ENCODE data around the gene CCNY. TPM values are rescaled to one million over a fixed set of nuclear protein-coding genes. Genes with fewer than 3 reads are reported as not detected.

Gene CCNY
- total and polyA plus RNA-seq, 2 experiments from 2014 or later, result 38.9 to 79.9 TPM

- no peaks in the 10 kb centered on the region for H3K9me3 ChIP-seq (ENCODE audit: low read depth)
- peaks cover 38% of the 10 kb centered on the region for H3K4me1 ChIP-seq (ENCODE audit: low read depth)
- H3K36me3 ChIP-seq, result no peaks in the 10 kb centered on the region
- TF ChIP-seq CTCF (IDR thresholded peaks at IDR 0.05; ENCODE audit: low read depth, low read length), result no peak
- H3K4me3 ChIP-seq, result no peak overlapping the region
- DNase-seq (ENCODE audit: low read depth in 1 of 2, low spot score in 1 of 2), result no peak
- no peaks in the 10 kb centered on the region for H3K27me3 ChIP-seq
- no peak overlapping the region for H3K27ac ChIP-seq
Observed at GRCh38 chr10:35576730-35577129, 240.4 kb downstream of the CCNY start.

- Histone ChIP-seq H3K4me3 (no peak overlapping the region), H3K9me3 (ENCODE audit: low read depth) (no peaks in the 10 kb centered on the region), H3K27me3 (no peaks in the 10 kb centered on the region), H3K4me1 (ENCODE audit: low read depth) (peaks cover 38% of the 10 kb centered on the region), H3K36me3 (no peaks in the 10 kb centered on the region), H3K27ac (peak overlapping the region; percentile 40)
- DNase-seq (ENCODE audit: low read depth in 1 of 2, low spot score in 1 of 2), result peak in 1 of 2 donors; percentile 58
- no peak for TF ChIP-seq CTCF (IDR thresholded peaks at IDR 0.05; ENCODE audit: low read depth, low read length)
Observed at GRCh38 chr10:35577926-35578617, 241.8 kb downstream of the CCNY start.

GRCh38 chr10:35578618-35578956 lies 242.3 kb downstream of the CCNY start:
- H3K4me3 ChIP-seq, result no peak overlapping the region
- H3K27me3 ChIP-seq, result no peaks in the 10 kb centered on the region
- H3K27ac ChIP-seq, result peak overlapping the region; percentile 40
- H3K9me3 ChIP-seq (ENCODE audit: low read depth), result no peaks in the 10 kb centered on the region
- no peak for TF ChIP-seq CTCF (IDR thresholded peaks at IDR 0.05; ENCODE audit: low read depth, low read length)
- H3K36me3 ChIP-seq, result no peaks in the 10 kb centered on the region
- peak; percentile 4 to 84 for DNase-seq (ENCODE audit: low read depth in 1 of 2, low spot score in 1 of 2)
- peaks cover 38% of the 10 kb centered on the region for H3K4me1 ChIP-seq (ENCODE audit: low read depth)

GRCh38 chr10:35579116-35579515 lies 242.8 kb downstream of the CCNY start:
- DNase-seq (ENCODE audit: low read depth in 1 of 2, low spot score in 1 of 2), result peak in 1 of 2 donors; percentile 45
- Histone ChIP-seq H3K4me3 (no peak overlapping the region), H3K36me3 (no peaks in the 10 kb centered on the region), H3K27ac (peak overlapping the region; percentile 40), H3K9me3 (ENCODE audit: low read depth) (no peaks in the 10 kb centered on the region), H3K27me3 (no peaks in the 10 kb centered on the region), H3K4me1 (ENCODE audit: low read depth) (peaks cover 37% of the 10 kb centered on the region)
- TF ChIP-seq CTCF (IDR thresholded peaks at IDR 0.05; ENCODE audit: low read depth, low read length), result no peak

- Histone ChIP-seq H3K27me3 (no peaks in the 10 kb centered on the region), H3K4me3 (no peak overlapping the region), H3K9me3 (ENCODE audit: low read depth) (no peaks in the 10 kb centered on the region), H3K36me3 (no peaks in the 10 kb centered on the region), H3K27ac (no peak overlapping the region), H3K4me1 (ENCODE audit: low read depth) (peaks cover 32% of the 10 kb centered on the region)
- no peak for TF ChIP-seq CTCF (IDR thresholded peaks at IDR 0.05; ENCODE audit: low read depth, low read length)
- no peak for DNase-seq (ENCODE audit: low read depth in 1 of 2, low spot score in 1 of 2)
Observed at GRCh38 chr10:35579726-35580422, 243.6 kb downstream of the CCNY start.

Data from cardiac muscle cell (in vitro differentiated cells and primary cell).